ENCODE measurements around the gene SPATS2L.

The SPATS2L gene

DNA sequence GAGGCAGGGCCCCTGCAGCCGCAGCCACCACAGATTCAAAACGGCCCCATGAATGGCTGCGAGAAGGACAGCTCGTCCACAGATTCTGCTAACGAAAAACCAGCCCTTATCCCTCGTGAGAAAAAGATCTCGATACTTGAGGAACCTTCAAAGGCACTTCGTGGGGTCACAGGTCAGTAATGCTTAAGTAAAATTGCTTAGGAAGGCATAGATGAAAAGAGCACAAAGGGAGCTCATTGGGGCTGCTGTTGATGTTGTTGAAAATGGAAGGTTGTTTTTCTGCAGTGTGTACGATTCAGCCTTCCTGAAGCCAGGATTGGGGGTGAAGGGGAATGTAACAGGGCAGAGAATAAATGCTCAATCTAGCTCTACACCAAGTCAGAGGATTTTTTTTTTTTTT, 112.8 kb downstream of the SPATS2L start:
- H3K4me1 ChIP-seq (ENCODE audit: control insufficient read depth, low read length), result no peaks in the 10 kb centered on the region
- H3K36me3 ChIP-seq (ENCODE audit: control insufficient read depth, low read length), result no peaks in the 10 kb centered on the region
- no peaks in the 10 kb centered on the region for H3F3A ChIP-seq (ENCODE audit: control insufficient read depth, insufficient read depth)
- H3K4me3 ChIP-seq (ENCODE audit: low read length), result no peak overlapping the region
- H3K9me3 ChIP-seq (ENCODE audit: control insufficient read depth, insufficient read depth, low read length), result no peaks in the 10 kb centered on the region
- no peak overlapping the region for H3K27ac ChIP-seq (ENCODE audit: low read depth, low read length)
- TF ChIP-seq, protein P1, sequence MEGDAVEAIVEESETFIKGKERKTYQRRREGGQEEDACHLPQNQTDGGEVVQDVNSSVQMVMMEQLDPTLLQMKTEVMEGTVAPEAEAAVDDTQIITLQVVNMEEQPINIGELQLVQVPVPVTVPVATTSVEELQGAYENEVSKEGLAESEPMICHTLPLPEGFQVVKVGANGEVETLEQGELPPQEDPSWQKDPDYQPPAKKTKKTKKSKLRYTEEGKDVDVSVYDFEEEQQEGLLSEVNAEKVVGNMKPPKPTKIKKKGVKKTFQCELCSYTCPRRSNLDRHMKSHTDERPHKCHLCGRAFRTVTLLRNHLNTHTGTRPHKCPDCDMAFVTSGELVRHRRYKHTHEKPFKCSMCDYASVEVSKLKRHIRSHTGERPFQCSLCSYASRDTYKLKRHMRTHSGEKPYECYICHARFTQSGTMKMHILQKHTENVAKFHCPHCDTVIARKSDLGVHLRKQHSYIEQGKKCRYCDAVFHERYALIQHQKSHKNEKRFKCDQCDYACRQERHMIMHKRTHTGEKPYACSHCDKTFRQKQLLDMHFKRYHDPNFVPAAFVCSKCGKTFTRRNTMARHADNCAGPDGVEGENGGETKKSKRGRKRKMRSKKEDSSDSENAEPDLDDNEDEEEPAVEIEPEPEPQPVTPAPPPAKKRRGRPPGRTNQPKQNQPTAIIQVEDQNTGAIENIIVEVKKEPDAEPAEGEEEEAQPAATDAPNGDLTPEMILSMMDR (IDR thresholded peaks at IDR 0.05; ENCODE audit: low read depth, low read length, poor library complexity, severe bottlenecking), result no peak
- TF ChIP-seq EZH2phosphoT487 (IDR thresholded peaks at IDR 0.05; ENCODE audit: borderline replicate concordance, low read length), result no peak
- H4K20me1 ChIP-seq (ENCODE audit: control insufficient read depth, insufficient read depth, low read depth, low read length), result no peaks in the 10 kb centered on the region
- no peaks in the 10 kb centered on the region for H3K27me3 ChIP-seq (ENCODE audit: control insufficient read depth, low read length)
- H3K4me2 ChIP-seq (ENCODE audit: low read length), result no peak overlapping the region
- no peaks in the 10 kb centered on the region for H3K9me2 ChIP-seq (replicated peaks; ENCODE audit: control insufficient read depth, low read length)
- H3K79me2 ChIP-seq (ENCODE audit: control insufficient read depth, low read length), result no peaks in the 10 kb centered on the region

DNA sequence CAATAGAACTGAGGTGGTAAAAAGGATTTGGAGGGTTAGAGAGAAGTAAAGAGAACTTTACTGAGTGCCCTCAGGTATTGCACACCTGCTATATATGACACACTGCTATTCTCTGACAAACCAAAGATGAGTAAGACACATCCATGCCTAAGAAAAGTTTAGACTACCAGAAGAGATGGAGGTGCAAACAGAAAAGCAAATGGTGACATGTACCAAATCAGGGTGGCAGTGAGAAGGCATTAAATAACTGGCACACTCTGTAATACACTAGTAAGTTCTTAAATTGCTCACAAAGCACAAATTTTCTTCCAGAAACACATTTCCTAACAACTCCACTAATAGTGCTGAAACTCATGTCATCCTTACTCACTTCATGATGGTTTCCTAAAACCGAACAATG, 114.8 kb downstream of the SPATS2L start:
- Histone ChIP-seq H3K4me1 (ENCODE audit: control insufficient read depth, low read length) (no peaks in the 10 kb centered on the region), H3K36me3 (ENCODE audit: control insufficient read depth, low read length) (no peaks in the 10 kb centered on the region), H3F3A (ENCODE audit: control insufficient read depth, insufficient read depth) (no peaks in the 10 kb centered on the region), H3K79me2 (ENCODE audit: control insufficient read depth, low read length) (no peaks in the 10 kb centered on the region), H3K4me2 (ENCODE audit: low read length) (no peak overlapping the region), H3K4me3 (ENCODE audit: low read length) (no peak overlapping the region), H3K27ac (ENCODE audit: low read depth, low read length) (no peak overlapping the region), H3K9me3 (ENCODE audit: control insufficient read depth, insufficient read depth, low read length) (no peaks in the 10 kb centered on the region), H3K9me2 (replicated peaks; ENCODE audit: control insufficient read depth, low read length) (no peaks in the 10 kb centered on the region), H4K20me1 (ENCODE audit: control insufficient read depth, insufficient read depth, low read depth, low read length) (no peaks in the 10 kb centered on the region), H3K27me3 (ENCODE audit: control insufficient read depth, low read length) (no peaks in the 10 kb centered on the region)
- no peak for TF ChIP-seq EZH2phosphoT487 (IDR thresholded peaks at IDR 0.05; ENCODE audit: borderline replicate concordance, low read length)
- TF ChIP-seq, protein P1 (IDR thresholded peaks at IDR 0.05; ENCODE audit: low read depth, low read length, poor library complexity, severe bottlenecking), result no peak

DNA sequence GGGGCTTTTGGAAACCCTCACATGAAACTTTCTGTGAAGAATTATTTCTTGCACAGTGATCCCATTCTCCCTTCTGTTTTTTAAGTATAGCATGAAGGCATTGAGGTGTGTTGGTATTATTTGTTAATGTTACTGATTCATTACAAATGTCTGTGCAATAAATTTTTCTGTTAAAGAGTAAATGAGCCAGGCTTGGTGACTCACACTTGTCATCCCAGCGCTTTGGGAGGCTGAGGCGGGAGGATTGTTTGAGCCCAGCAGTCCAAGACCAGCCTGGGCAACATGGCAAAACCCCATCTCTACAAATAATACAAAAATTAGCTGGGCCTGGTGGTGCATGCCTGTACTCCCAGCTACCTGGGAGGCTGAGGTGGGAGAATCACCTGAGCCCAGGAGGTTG, 115.6 kb downstream of the SPATS2L start:
- no peak overlapping the region for H3K4me3 ChIP-seq (ENCODE audit: low read length)
- TF ChIP-seq, protein P1 (IDR thresholded peaks at IDR 0.05; ENCODE audit: low read depth, low read length, poor library complexity, severe bottlenecking), result no peak
- no peak for TF ChIP-seq EZH2phosphoT487 (IDR thresholded peaks at IDR 0.05; ENCODE audit: borderline replicate concordance, low read length)
- H3K4me2 ChIP-seq (ENCODE audit: low read length), result no peak overlapping the region
- H3K36me3 ChIP-seq (ENCODE audit: control insufficient read depth, low read length), result no peaks in the 10 kb centered on the region
- no peaks in the 10 kb centered on the region for H3F3A ChIP-seq (ENCODE audit: control insufficient read depth, insufficient read depth)
- no peaks in the 10 kb centered on the region for H3K79me2 ChIP-seq (ENCODE audit: control insufficient read depth, low read length)
- H3K27me3 ChIP-seq (ENCODE audit: control insufficient read depth, low read length), result no peaks in the 10 kb centered on the region
- no peaks in the 10 kb centered on the region for H4K20me1 ChIP-seq (ENCODE audit: control insufficient read depth, insufficient read depth, low read depth, low read length)
- H3K4me1 ChIP-seq (ENCODE audit: control insufficient read depth, low read length), result no peaks in the 10 kb centered on the region
- no peaks in the 10 kb centered on the region for H3K9me2 ChIP-seq (replicated peaks; ENCODE audit: control insufficient read depth, low read length)
- H3K9me3 ChIP-seq (ENCODE audit: control insufficient read depth, insufficient read depth, low read length), result no peaks in the 10 kb centered on the region
- H3K27ac ChIP-seq (ENCODE audit: low read depth, low read length), result no peak overlapping the region
